ENCODE measurements around the gene EVA1C.
"Not testable (repeated sequence)": the region's sequence is repeated elsewhere in the genome, so short reads cannot be mapped to it uniquely, and the experiment has no call there.

The EVA1C gene

DNA sequence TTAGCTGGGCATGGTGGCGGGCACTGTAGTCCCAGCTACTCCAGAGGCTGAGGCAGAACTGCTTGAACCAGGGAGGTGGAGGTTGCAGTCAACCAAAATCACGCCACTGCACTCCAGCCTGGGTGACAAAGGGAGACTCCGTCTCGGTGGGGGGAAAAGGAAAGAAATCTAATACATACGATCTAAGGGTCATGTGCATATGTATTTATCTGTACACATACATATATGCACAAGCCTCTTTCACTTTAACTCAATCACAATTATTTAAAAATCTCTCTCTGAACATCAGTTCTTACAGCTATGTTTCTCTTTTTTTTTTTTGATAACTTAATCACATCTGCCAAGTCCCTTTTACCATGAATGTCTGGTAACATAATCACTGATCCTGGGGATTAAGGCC is 34.7 kb downstream of the EVA1C start:
- TF ChIP-seq JUND (IDR thresholded peaks at IDR 0.05; ENCODE audit: low read depth), result no peak
- in situ Hi-C loops (cut with HindIII; ENCODE audit: low pct_unique_long_range_greater_than_20kb, low sequenced_read_pairs), result no loop called here
- DNase-seq (ENCODE audit: low read depth in 1 of 2, low spot score in 1 of 2), result no peak

DNA sequence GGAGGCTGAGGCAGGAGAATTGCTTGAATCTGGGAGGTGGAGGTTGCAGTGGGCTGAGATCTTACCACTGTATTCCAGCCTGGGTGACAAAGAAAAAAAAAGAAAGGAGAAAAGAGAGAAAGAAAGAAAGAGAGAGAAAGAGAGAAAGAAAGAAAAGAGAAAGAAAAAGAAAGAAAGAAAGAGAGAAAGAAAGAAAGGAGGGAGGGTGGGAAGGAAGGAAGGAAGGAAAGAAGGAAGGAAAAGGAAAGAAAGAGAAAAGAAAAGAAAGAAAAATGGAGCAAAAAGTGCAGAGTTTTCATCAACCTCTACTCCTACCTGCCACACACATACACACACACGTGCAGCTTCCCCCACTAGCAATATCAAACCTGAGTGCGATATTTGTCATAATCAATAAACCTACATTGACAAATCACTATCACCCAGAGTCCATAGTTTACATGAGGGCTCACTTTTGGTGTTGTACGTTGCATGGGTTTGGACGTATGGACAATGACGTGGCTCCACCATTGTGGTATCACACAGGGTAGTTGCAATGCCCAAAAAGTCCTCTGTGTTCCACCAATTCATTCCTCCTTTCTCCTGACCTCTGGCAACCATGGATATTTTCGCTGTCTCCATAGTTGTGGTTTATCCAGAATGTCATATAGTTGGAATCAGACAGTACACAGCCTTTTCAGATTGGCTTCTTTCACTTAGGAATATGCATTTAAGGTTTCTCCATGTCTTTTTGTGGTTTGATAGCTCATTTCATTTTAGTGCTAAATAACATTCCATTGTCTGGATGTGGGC is 36.5 kb downstream of the EVA1C start:
- no peak for TF ChIP-seq JUND (IDR thresholded peaks at IDR 0.05; ENCODE audit: low read depth)
- no peak for DNase-seq (ENCODE audit: low read depth in 1 of 2, low spot score in 1 of 2)
- in situ Hi-C loops (cut with HindIII; ENCODE audit: low pct_unique_long_range_greater_than_20kb, low sequenced_read_pairs), result no loop called here

DNA sequence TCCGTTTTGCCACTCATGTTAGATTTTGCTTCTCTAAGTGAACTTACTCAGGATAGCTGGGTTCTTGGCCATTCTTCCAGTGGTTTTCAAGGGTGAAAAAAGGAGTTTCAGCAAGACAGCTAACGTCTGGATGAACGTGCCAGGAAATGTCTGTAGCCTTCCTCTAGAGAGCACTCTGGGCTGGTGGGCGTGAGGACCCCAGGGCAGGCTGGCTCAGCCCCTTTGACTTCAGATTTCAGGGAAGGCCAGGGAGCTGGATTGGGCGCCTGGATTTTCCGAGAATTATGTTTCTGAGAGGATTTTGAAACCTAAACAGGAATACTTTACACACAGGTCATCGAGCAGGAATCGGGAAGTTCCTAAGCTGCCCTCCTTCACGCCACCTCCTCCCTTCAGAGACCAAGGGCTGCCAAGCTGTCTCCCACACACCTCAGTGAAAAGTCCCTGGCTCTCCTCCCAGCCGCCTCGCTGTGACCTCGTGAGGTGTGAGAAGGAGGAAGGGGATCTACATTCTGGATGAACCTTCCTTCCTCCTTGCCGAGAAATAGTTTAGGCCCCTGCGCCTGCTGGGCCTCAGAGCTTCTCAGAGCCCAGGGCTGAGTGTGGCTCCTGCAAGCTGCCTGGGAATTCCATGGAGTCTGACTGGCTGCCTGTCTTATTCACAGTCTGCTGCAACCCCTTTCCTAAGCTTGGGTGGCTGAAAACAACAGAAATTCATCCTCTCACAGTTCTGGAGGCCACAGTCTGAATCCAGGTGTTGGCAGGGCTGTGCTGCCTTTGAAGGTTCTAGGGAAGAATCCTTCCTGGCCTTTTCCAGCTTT is 38.6 kb downstream of the EVA1C start:
- DNase-seq (ENCODE audit: low read depth in 1 of 2, low spot score in 1 of 2); in situ Hi-C loops (cut with HindIII; ENCODE audit: low pct_unique_long_range_greater_than_20kb, low sequenced_read_pairs): not testable (repeated sequence)

DNA sequence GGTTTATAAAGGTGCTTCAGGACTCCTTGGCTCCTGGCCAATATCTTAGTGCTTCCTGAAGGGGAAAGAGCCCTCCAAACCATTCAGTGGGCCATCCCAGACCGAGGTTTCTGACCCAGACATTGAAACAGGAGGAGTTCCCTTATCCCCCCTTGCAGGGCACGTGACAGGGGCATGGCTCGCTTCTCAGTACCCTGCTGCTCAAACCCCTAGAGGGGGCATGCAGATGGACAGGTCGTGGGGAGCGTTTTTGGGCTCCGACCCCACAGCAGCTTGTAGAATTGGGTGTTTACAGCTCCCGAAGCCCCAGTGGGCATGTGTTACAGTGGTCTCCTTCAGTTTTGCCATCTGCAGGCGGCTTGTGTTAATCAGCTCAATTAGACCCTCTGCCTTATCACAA is 39.7 kb downstream of the EVA1C start:
- DNase-seq (ENCODE audit: low read depth in 1 of 2, low spot score in 1 of 2); in situ Hi-C loops (cut with HindIII; ENCODE audit: low pct_unique_long_range_greater_than_20kb, low sequenced_read_pairs): not testable (repeated sequence)

DNA sequence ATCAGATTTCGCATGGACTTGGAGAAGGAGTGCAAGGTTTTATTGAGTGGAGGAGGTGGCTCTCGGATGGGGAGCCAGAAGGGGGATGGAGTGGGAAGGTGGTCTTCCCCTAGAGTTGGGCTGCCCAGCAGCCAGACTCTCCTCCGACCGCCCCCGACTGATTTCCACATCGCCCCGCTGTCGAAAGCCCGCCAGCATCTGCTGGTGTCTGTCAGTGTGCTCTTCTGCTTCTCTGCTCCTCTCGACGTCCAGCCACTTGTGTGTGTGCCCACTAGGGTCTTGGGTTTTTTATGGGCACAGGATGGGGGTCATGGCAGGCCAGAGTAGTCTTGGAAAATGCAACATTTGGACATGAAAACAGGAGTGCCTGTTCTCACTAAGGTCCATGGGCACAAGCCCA is 40.1 kb downstream of the EVA1C start:
- in situ Hi-C loops (cut with HindIII; ENCODE audit: low pct_unique_long_range_greater_than_20kb, low sequenced_read_pairs), result no loop called here
- DNase-seq (ENCODE audit: low read depth in 1 of 2, low spot score in 1 of 2), result no peak
- TF ChIP-seq JUND (IDR thresholded peaks at IDR 0.05; ENCODE audit: low read depth), result no peak

DNA sequence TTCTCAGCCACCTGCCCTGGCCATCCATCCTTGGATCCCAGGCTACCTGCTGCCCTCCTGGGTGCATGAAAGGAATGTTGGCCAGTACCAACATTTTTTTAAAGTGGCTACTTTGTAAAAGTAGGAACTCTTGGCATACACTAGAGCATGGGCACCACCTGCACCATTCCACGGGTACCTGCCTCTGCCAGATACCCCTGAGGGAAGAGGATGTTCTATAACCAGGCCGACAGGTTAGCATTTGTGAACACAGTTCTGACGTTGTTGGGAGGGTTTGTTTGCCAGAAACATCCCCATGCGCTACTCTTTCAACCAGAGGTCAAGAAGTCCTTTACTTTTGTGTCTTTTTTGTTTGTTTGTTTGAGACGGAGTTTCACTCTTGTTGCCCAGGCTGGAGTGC is 43.0 kb downstream of the EVA1C start:
- no peak for TF ChIP-seq JUND (IDR thresholded peaks at IDR 0.05; ENCODE audit: low read depth)
- peak; percentile 51 to 98 for DNase-seq (ENCODE audit: low read depth in 1 of 2, low spot score in 1 of 2)
- in situ Hi-C loops (cut with HindIII; ENCODE audit: low pct_unique_long_range_greater_than_20kb, low sequenced_read_pairs), result no loop called here

DNA sequence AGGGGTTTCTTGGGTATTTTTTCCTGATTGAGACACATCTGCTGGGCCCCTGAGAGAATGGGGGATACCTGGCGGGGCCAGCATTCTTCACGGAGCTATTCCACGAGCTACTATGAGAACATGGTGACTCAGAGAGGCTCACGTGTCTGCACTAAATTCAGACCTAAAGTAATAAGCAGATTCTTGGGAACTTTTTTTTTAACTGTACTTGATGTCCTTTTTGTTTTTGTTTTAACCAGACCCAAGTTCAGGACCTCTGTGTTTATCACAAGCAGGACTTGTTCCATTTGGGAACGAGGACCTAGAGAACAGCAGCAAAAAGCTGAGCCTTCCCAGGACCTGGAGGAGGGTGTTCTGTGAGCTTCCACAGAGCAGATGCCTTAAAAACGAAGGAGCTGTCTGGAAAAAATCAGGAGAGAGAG is 44.0 kb downstream of the EVA1C start:
- no peak for DNase-seq (ENCODE audit: low read depth in 1 of 2, low spot score in 1 of 2)
- no peak for TF ChIP-seq JUND (IDR thresholded peaks at IDR 0.05; ENCODE audit: low read depth)
- in situ Hi-C loops (cut with HindIII; ENCODE audit: low pct_unique_long_range_greater_than_20kb, low sequenced_read_pairs), result no loop called here

DNA sequence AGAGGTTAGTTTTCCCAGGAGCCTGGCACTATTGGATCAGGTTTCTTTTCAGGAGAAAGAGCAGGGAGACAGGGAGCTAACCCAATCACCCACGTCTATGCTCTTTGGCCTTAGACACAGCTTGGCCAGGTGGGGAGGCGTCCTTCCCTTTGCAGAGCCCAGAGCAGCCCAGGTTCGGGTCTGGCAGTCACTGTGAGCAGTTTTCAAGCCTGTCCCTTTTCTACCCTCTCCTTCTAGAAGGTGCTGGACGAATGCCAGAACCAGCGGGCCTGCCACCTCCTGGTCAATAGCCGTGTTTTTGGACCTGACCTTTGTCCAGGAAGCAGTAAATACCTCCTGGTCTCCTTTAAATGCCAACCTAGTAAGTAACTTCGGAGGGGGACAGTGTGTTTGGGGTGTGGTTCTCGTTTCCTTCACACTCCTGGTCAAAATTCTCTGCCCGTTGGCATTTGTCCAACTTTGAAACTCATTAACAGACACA is 44.9 kb downstream of the EVA1C start:
- no peak for TF ChIP-seq JUND (IDR thresholded peaks at IDR 0.05; ENCODE audit: low read depth)
- peak; percentile 51 to 82 for DNase-seq (ENCODE audit: low read depth in 1 of 2, low spot score in 1 of 2)
- in situ Hi-C loops (cut with HindIII; ENCODE audit: low pct_unique_long_range_greater_than_20kb, low sequenced_read_pairs), result no loop called here

DNA sequence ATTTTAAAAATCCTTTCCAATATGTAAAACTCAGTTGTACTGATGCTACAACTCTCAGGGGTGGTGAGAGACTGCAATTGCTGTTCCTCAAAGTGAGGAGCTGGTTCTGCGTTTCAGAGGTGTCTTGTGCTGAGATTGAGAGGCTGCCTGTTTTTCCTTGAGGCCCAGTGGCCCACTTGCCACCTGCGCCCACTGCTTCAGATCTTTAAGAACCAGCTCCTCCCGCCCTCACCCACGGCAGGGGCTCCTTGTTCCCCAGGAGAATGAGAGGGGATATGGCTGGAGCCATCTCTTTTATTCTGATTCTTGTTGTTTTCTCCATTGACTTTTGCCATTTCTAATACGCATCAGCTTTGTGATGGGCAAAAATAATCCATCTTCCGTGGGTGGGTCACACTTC is 45.5 kb downstream of the EVA1C start:
- TF ChIP-seq JUND (IDR thresholded peaks at IDR 0.05; ENCODE audit: low read depth), result no peak
- DNase-seq (ENCODE audit: low read depth in 1 of 2, low spot score in 1 of 2), result no peak
- in situ Hi-C loops (cut with HindIII; ENCODE audit: low pct_unique_long_range_greater_than_20kb, low sequenced_read_pairs), result no loop called here

DNA sequence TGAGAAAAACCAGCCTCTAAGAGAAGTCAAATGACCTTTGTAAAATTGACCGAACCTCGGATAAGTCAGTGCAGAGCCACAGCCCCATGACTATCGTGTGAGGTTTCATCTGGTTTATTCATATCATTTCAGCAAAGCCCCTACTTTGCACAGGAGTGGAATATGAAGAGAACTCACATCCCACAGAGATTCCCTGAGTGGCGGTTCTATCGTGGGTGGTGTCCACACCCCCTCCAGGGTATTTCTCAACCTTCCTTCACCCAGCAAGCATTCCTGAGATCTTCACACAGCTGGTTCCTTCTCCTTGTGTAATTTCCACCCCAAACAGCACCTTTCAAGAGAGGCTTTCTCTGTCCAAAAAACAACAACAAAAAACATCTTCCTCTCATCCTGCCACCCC is 47.5 kb downstream of the EVA1C start:
- TF ChIP-seq JUND (IDR thresholded peaks at IDR 0.05; ENCODE audit: low read depth), result no peak
- no peak for DNase-seq (ENCODE audit: low read depth in 1 of 2, low spot score in 1 of 2)
- in situ Hi-C loops (cut with HindIII; ENCODE audit: low pct_unique_long_range_greater_than_20kb, low sequenced_read_pairs), result no loop called here

DNA sequence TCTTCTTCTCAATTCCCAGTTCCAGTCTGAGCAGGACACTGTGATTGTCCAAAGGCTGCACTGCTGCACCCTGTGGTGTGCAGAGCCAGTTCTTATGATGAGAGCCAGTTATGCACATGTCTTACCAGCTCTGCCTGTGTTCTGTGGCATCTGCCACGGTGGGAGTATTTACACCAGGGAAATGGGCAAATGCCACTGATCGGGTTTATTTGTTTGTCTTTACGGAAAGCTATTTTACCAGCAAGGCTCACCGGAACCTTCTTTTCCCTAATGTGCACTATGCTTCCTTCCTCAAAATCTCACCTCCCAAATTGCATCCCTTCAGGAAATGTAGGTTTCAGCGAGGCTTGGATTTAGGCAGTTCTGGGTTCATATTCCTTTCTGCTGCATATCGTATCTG is 49.0 kb downstream of the EVA1C start:
- in situ Hi-C loops (cut with HindIII; ENCODE audit: low pct_unique_long_range_greater_than_20kb, low sequenced_read_pairs), result no loop called here
- no peak for DNase-seq (ENCODE audit: low read depth in 1 of 2, low spot score in 1 of 2)
- TF ChIP-seq JUND (IDR thresholded peaks at IDR 0.05; ENCODE audit: low read depth), result no peak

DNA sequence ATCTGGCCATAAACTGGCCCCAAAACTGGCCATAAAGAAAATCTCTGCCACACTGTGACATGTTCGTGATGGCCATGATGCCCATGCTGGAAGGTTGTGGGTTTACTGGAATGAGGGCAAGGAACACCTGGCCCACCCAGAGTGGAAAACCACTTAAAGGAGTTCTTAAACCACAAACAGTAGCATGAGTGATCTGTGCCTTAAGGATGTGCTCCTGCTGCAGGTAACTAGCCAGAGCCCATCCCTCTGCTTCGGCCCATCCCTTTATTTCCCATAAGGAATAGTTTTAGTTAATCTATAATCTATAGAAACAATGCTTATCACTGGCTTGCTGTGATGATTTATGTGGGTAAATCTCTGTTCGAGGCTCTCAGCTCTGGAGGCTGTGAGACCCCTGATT is 50.1 kb downstream of the EVA1C start:
- DNase-seq (ENCODE audit: low read depth in 1 of 2, low spot score in 1 of 2); in situ Hi-C loops (cut with HindIII; ENCODE audit: low pct_unique_long_range_greater_than_20kb, low sequenced_read_pairs): not testable (repeated sequence)

DNA sequence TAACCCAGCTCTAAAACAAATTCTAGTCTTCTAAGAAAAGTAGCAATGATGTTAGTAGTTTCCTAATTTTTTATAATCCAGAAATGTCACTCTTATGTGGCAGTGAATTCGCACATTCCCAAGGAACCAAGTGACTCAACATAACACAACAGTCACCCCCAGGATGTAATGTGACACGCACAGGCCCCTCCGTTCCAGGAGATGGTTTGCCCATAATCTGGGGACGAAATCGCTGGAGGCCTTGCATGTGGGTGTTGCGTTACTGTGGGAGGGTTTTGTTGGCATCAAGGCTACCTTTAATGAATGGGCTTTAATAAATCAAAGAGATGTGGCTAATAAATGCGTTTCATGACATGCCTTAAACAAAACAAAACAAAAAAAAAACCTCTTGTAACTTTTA is 50.9 kb downstream of the EVA1C start:
- no peak for TF ChIP-seq JUND (IDR thresholded peaks at IDR 0.05; ENCODE audit: low read depth)
- in situ Hi-C loops (cut with HindIII; ENCODE audit: low pct_unique_long_range_greater_than_20kb, low sequenced_read_pairs), result no loop called here
- DNase-seq (ENCODE audit: low read depth in 1 of 2, low spot score in 1 of 2), result no peak

Measured in T47D (cell line).